NB4 (cell line): ENCODE data around the gene DOC2B.
"Not testable (repeated sequence)": the region's sequence is repeated elsewhere in the genome, so short reads cannot be mapped to it uniquely, and the experiment has no call there.

Experiments
- CTCF ChIP-seq: IDR thresholded peaks from one replicate; pipeline ENCODE4 v1.5.1; 2012; ENCODE audit warnings: low read depth, low read length
- MAX ChIP-seq: IDR thresholded peaks from 2 replicates; pipeline ENCODE4 v1.6.1; 2011; ENCODE audit warnings: low read depth, low read length

- TF ChIP-seq CTCF, MAX: not testable (repeated sequence)
Measured at GRCh38 chr17:137166-137807, 44.2 kb downstream of the DOC2B start, which contains the start of gene SCGB1C2.
